Kidney glomerular epithelial cell (primary cell): ENCODE results near the gene CGNL1.

Experiments used
- DNase-seq: peaks from one replicate; lab custom pipeline; 2025; lab: John Stamatoyannopoulos, UW

The CGNL1 gene

GRCh38 chr15:57526615-57527014 lies 150.3 kb downstream of the CGNL1 start:
- DNase-seq: no peak

GRCh38 chr15:57527382-57528091 lies 151.2 kb downstream of the CGNL1 start:
- peak; percentile 59 for DNase-seq

GRCh38 chr15:57528940-57529565 lies 152.7 kb downstream of the CGNL1 start:
- DNase-seq: no peak

- DNase-seq: no peak
Measured at GRCh38 chr15:57529748-57530147, 153.4 kb downstream of the CGNL1 start.

- no peak for DNase-seq
Measured at GRCh38 chr15:57532731-57533447, 156.6 kb downstream of the CGNL1 start.

GRCh38 chr15:57533448-57533799 lies 157.1 kb downstream of the CGNL1 start:
- no peak for DNase-seq

GRCh38 chr15:57534281-57534680 lies 158.0 kb downstream of the CGNL1 start:
- DNase-seq: no peak

GRCh38 chr15:57537072-57537471 lies 160.8 kb downstream of the CGNL1 start:
- peak; percentile 25 for DNase-seq

GRCh38 chr15:57537488-57538264 lies 161.4 kb downstream of the CGNL1 start:
- DNase-seq: no peak

- DNase-seq: no peak
Measured at GRCh38 chr15:57538265-57538529, 161.9 kb downstream of the CGNL1 start.

GRCh38 chr15:57538821-57539220 lies 162.5 kb downstream of the CGNL1 start:
- DNase-seq: no peak

- DNase-seq: no peak
Measured at GRCh38 chr15:57540211-57540610, 163.9 kb downstream of the CGNL1 start.

- no peak for DNase-seq
Measured at GRCh38 chr15:57540736-57541135, 164.4 kb downstream of the CGNL1 start.

- no peak for DNase-seq
Measured at GRCh38 chr15:57541271-57541670, 165.0 kb downstream of the CGNL1 start.

GRCh38 chr15:57541805-57542504 lies 165.7 kb downstream of the CGNL1 start:
- peak; percentile 55 for DNase-seq

GRCh38 chr15:57542505-57542817 lies 166.2 kb downstream of the CGNL1 start:
- no peak for DNase-seq

GRCh38 chr15:57544848-57545480 lies 168.7 kb downstream of the CGNL1 start:
- DNase-seq: no peak

GRCh38 chr15:57545995-57546394 lies 169.7 kb downstream of the CGNL1 start:
- DNase-seq: no peak

GRCh38 chr15:57547243-57547755 lies 171.0 kb downstream of the CGNL1 start:
- DNase-seq: no peak

GRCh38 chr15:57548351-57548750 lies 172.0 kb downstream of the CGNL1 start:
- DNase-seq: no peak

- DNase-seq: no peak
Measured at GRCh38 chr15:57548835-57549234, 172.5 kb downstream of the CGNL1 start.

- DNase-seq: no peak
Measured at GRCh38 chr15:57549935-57550334, 173.6 kb downstream of the CGNL1 start.
